Activated T-cell treated with anti-CD3 and anti-CD28 coated beads, Interleukin-2, amount 50 U/mL, for 72 hours (primary cell): ENCODE results near the gene GRIA1. TPM values are rescaled to one million over a fixed set of nuclear protein-coding genes. Genes with fewer than 3 reads are reported as not detected.
"Not testable (repeated sequence)": the region's sequence is repeated elsewhere in the genome, so short reads cannot be mapped to it uniquely, and the experiment has no call there.

ENCODE experiments used
- ATAC-seq, 2 donors: fragments of 150-1000 bp; cut with Tn5 transposase; replicated peaks in 1 of 2; 2 replicates each; pipeline ENCODE4 v1.10.0; 2021; ENCODE audit warnings: moderate library complexity in 2 of 2, mild to moderate bottlenecking in 1 of 2
- DNase-seq, 2 donors: peaks; one replicate each; pipeline ENCODE4 v3.0.0; 2021 to 2022; ENCODE audit warnings: mixed read lengths in 1 of 2
- H3K27ac Mint-ChIP-seq: one replicate; pipeline ENCODE4 v1.8.0; 2022; ENCODE audit warnings: mild to moderate bottlenecking, moderate library complexity, mixed read lengths
- H3K27me3 Mint-ChIP-seq: one replicate; pipeline ENCODE4 v1.8.0; 2022; ENCODE audit warnings: low read depth, mixed read lengths
- H3K36me3 Mint-ChIP-seq, 2 donors: one replicate each; pipeline ENCODE4 v1.8.0; 2022; ENCODE audit warnings: mixed read lengths in 2 of 2, mild to moderate bottlenecking in 1 of 2; ENCODE audit not compliant: insufficient read depth in 2 of 2
- H3K4me1 Mint-ChIP-seq: one replicate; pipeline ENCODE4 v1.8.0; 2022; ENCODE audit warnings: low read depth, mixed read lengths
- H3K4me3 Mint-ChIP-seq, 2 donors: one replicate each; pipeline ENCODE4 v1.8.0; 2022; ENCODE audit warnings: mild to moderate bottlenecking in 2 of 2, mixed read lengths in 2 of 2, moderate library complexity in 2 of 2
- H3K9me3 Mint-ChIP-seq, 2 donors: one replicate each; pipeline ENCODE4 v1.8.0; 2022; ENCODE audit warnings: mixed read lengths in 2 of 2
- total RNA-seq, 2 donors: library from RNA; stranded (reverse); gene quantifications; one replicate each; pipeline ENCODE4 v1.2.3, GENCODE V29; 2022

The GRIA1 gene
- total RNA-seq, 2 donors from 2014 or later, result not detected

DNA sequence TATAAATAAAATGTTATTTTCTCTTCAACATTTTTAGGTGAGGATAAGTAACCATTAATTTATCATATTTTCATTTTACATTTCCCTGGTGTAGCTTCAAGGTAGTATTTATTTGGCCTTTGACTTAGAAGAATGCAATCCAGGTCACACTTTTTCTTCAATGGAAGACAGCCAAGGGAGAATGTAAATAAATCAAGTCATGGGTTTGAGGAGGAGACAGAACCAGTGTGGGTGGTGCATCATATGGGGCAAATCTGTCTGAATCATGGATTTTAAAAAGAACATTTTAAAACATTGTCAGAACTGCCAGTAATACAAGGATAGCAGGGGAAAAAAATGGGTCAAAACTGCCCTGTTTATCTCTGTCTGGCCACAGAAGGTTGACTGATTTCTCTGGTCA, 318.7 kb downstream of the GRIA1 start:
- Mint-ChIP-seq H3K9me3 (peaks cover 0 to under 1% of the 10 kb centered on the region in 2 donors), H3K27ac (no peak overlapping the region), H3K27me3 (no peaks in the 10 kb centered on the region), H3K4me1 (no peaks in the 10 kb centered on the region), H3K36me3 (no peaks in the 10 kb centered on the region), H3K4me3 (no peak overlapping the region)
- ATAC-seq (no peak), DNase-seq (no peak)

DNA sequence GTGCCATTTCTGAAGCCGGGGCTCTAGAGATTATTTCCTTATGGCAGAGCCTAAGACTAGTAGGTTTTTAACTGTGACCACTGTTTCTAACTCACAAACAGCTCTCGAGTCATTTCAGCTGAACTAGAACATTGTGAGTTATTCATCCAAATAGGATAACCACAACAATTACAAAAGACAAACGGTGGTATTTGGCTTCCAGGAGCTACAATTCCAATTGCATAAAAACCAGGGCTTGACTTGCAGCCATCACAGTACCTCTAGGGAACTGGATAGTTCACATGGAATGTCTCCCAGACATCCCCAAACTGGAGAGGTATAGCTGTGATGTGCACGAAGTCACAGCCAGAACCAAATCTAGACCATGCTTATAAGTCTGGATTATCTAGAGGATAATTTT, 323.4 kb downstream of the GRIA1 start:
- Mint-ChIP-seq H3K4me3 (no peak overlapping the region), H3K4me1 (no peaks in the 10 kb centered on the region), H3K27ac (no peak overlapping the region), H3K27me3 (no peaks in the 10 kb centered on the region), H3K9me3 (peaks cover 1 to 3% of the 10 kb centered on the region in 2 donors), H3K36me3 (no peaks in the 10 kb centered on the region)
- DNase-seq, result no peak
- no peak for ATAC-seq

DNA sequence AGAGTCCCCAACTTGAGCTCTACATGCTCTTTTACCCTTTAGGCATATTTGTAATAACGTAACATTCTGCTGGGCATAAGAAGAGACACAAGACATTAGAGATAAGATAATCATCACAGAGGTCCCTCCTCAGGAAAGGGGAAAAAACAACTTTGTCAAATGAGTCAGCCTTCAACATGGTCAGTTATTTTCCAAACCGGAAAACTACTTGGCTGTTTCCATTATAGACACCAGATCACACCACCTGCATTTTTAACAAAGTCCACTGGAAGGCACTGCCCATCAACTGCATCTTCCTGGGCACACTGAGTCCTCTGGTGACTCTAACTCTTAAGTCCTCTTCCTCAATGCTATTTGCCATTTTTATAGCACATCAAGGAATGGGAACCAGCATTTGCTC, 326.4 kb downstream of the GRIA1 start:
- ATAC-seq (no peak), DNase-seq (no peak)
- H3K4me1 Mint-ChIP-seq, result no peaks in the 10 kb centered on the region
- no peaks in the 10 kb centered on the region for H3K27me3 Mint-ChIP-seq
- peaks cover 1 to 4% of the 10 kb centered on the region in 2 donors for H3K9me3 Mint-ChIP-seq
- H3K27ac Mint-ChIP-seq, result no peak overlapping the region
- no peak overlapping the region for H3K4me3 Mint-ChIP-seq
- H3K36me3 Mint-ChIP-seq, result no peaks in the 10 kb centered on the region

DNA sequence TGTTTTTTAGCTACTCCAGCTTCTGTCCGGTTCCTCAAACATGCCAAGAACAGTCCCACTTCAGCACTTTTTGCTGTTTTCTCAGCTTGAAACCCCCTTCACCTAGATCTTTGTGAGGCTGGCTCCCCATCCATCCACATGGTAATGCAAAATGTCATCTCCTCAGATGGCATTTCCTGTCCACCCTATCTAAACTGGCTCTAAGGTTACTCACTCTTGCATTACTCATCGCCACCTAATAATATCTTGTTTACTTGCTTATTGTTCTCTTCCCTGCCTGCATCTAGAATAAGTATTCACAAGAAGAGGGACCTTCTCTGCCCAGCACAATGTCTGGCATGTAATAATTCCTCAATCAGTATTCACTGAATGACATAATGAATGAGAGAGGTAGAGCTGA, 328.2 kb downstream of the GRIA1 start:
- no peaks in the 10 kb centered on the region for H3K27me3 Mint-ChIP-seq
- no peak for ATAC-seq
- H3K4me1 Mint-ChIP-seq, result no peaks in the 10 kb centered on the region
- DNase-seq, result no peak
- no peak overlapping the region for H3K27ac Mint-ChIP-seq
- H3K9me3 Mint-ChIP-seq, result peaks cover 1 to 4% of the 10 kb centered on the region in 2 donors
- no peaks in the 10 kb centered on the region for H3K36me3 Mint-ChIP-seq
- no peak overlapping the region for H3K4me3 Mint-ChIP-seq

DNA sequence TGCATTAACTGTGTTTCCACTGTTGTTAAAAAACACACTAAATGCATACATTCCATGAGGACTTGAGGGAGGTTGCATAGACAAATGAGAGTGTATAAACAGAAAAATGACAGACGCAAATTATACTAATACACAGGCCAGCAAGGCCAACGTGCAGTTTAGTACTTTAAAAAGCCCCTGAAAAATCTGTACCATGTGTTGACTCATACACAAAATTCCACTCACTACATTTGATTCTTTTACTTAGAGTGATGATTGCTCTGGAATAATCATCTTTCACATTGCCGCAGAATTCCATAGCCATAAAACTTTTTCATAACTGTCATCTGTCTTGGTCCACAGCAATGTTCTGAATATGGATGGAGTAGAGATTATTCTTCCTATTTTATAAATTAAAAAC, 332.6 kb downstream of the GRIA1 start:
- no peak overlapping the region for H3K27ac Mint-ChIP-seq
- H3K27me3 Mint-ChIP-seq, result no peaks in the 10 kb centered on the region
- H3K9me3 Mint-ChIP-seq, result peaks cover 0 to 2% of the 10 kb centered on the region in 2 donors
- H3K4me3 Mint-ChIP-seq, result no peak overlapping the region
- no peak for DNase-seq
- H3K4me1 Mint-ChIP-seq, result no peaks in the 10 kb centered on the region
- ATAC-seq, result no peak
- no peaks in the 10 kb centered on the region for H3K36me3 Mint-ChIP-seq

DNA sequence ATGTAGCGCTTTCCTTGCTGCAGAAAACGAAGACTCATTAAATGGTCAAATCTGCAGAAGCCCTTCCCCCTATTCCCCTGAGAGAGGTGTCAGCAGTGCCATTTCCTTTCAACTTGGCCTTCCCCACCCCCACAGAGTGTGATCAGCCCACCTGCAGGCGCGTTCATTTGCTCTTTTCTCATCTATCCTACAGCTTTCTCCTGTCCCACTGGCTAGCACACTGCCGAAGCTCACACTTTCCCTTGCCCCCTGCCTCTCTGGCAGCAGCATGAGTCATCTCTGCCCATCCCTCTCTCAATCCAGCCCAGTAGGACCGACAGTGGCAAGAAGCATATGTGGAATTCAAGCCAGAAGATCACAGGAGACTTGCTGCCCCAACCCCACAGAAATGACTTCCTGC, 334.4 kb downstream of the GRIA1 start:
- ATAC-seq (no peak), DNase-seq (no peak)
- Mint-ChIP-seq H3K4me3 (no peak overlapping the region), H3K27ac (no peak overlapping the region), H3K36me3 (no peaks in the 10 kb centered on the region), H3K27me3 (no peaks in the 10 kb centered on the region), H3K4me1 (no peaks in the 10 kb centered on the region), H3K9me3 (no peaks in the 10 kb centered on the region)

DNA sequence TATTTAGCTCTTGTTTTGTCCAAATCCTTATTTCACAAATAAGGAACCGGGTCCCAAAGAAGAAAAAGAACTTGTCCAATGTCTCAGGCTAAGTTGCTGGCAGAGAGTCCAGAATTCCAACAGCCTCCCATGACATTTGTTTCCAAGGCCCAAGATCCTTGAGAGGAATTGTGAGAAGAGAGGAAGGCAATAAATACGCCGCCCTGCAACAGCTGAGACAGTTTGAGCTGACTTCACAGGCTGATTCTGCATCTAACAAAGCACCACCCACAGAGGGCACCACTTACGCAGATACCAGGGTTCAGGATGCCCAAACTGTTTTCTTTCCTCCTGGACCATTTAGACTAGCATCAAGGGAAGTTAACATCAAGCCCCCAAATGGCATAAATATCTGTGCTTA, 336.9 kb downstream of the GRIA1 start:
- no peaks in the 10 kb centered on the region for H3K9me3 Mint-ChIP-seq
- H3K36me3 Mint-ChIP-seq, result no peaks in the 10 kb centered on the region
- no peak overlapping the region for H3K4me3 Mint-ChIP-seq
- H3K27me3 Mint-ChIP-seq, result no peaks in the 10 kb centered on the region
- no peak overlapping the region for H3K27ac Mint-ChIP-seq
- DNase-seq, result no peak
- H3K4me1 Mint-ChIP-seq, result no peaks in the 10 kb centered on the region
- ATAC-seq, result no peak

DNA sequence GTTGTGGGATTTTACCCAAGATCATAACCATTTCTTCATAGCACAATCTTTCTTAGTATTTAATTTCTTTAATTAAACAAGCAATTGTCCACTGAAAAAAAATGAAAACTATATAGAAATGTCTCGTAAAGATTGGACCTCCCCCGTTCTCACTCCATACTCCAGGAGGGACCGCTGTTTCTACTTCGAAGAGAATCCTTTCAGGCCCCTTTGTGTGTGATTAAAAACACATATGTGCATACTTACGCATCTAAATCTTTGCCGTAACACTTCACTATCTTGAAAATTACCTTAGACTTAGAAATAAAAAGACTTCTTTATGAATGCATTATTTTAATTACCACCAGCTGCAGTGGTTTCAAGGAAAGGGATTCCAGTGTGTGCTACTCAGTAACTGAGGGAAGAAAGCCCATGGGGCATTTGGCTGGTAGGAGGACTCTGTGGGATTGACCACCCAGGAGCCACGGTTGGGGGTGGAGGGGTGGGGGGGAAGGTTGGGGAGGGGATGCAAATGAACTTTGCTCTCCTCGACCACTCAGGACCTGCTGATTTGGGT, 339.1 kb downstream of the GRIA1 start:
- no peak overlapping the region for H3K4me3 Mint-ChIP-seq
- no peak for ATAC-seq
- H3K27me3 Mint-ChIP-seq, result no peaks in the 10 kb centered on the region
- no peak for DNase-seq
- no peak overlapping the region for H3K27ac Mint-ChIP-seq
- H3K36me3 Mint-ChIP-seq, result no peaks in the 10 kb centered on the region
- no peaks in the 10 kb centered on the region for H3K9me3 Mint-ChIP-seq
- H3K4me1 Mint-ChIP-seq, result no peaks in the 10 kb centered on the region

DNA sequence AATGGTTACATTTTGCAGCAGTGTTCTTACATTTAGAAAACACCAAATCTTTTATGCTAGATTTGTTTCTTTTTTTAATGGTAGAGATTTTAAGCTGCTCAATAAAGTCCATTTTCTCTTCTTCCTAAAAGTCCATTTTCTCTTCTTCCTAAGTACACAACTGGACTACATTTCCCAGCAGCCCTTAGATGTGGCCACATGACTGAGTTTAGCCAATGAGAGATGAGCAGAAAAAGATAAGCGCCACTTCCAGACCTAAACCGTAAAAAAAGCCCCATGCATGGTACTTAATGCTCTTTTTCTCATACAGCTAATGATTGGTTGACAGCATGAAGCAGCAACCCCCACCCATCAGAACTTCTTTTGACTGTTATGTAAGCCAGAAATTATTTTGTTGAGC, 341.5 kb downstream of the GRIA1 start:
- Mint-ChIP-seq H3K9me3 (no peaks in the 10 kb centered on the region), H3K36me3 (no peaks in the 10 kb centered on the region), H3K27me3 (no peaks in the 10 kb centered on the region), H3K4me1 (no peaks in the 10 kb centered on the region), H3K4me3 (no peak overlapping the region), H3K27ac (no peak overlapping the region)
- ATAC-seq (no peak), DNase-seq (no peak)

DNA sequence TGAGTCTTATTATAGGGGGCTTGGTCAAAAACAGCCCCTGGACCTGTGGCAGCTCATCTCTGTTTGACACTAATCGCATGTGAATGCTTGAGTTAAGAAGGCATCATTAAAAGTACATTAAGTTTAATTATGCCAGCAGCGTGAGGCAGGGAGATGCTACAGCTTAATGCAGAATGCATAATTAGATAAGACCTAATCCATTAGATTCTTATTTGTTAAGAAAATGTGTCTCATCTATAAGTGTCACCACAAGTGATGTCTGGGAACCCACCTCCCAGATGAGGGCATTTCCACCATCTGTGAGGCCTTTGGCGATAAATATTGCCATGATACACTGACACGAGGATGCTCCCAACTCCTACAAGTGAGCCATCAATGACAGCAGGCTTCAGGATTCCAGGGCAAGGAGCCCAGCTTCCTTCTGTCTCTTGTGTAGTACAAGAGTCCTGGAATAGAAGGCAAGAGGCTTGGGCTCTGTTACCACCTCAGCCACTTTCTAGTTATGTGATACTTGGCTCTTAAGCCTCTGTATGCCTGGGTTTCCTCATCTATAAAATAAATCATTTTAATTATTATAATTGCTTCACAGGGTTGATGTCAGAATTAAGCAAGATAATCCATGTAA, 345.5 kb downstream of the GRIA1 start:
- ATAC-seq, result no peak
- Mint-ChIP-seq H3K4me1 (no peaks in the 10 kb centered on the region), H3K27me3 (no peaks in the 10 kb centered on the region), H3K4me3 (no peak overlapping the region), H3K27ac (no peak overlapping the region), H3K9me3 (no peaks in the 10 kb centered on the region), H3K36me3 (no peaks in the 10 kb centered on the region)
- DNase-seq, result no peak

DNA sequence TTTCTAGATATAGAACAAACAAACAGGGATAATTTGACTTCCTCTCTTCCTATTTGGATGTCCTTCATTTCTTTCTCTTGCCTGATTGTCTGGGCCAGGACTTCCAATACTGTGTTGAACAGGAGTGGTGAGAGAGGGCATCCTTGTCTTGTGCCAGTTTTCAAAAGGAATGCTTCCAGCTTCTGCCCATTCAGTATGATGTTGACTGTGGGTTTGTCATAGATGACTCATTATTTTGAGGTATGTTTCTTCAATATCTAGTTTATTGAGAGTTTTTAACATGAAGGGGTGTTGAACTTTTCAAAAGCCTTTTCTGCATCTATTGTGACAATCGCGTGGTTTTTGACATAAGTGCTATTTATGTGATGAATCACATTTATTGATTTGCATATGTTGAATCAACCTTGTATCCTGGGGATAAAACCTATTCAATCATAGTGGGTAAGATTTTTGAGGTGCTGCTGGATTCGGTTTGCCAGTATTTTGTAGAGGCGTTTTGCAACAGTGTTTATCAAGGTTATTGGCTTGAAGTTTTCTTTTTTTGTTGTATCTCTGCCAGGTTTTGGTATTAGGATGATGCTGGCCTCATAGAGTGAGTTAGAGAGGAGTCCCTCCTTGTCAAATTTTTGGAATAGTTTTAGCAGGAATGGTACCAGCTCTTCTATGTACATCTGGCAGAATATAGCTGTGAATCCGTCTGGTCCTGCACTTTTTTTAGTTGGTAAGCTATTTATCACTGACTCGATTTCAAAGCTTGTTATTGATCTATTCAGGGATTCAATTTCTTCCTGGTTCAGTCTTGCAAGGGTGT, 359.0 kb downstream of the GRIA1 start:
- not testable (repeated sequence) for H3K27ac Mint-ChIP-seq, H3K4me3 Mint-ChIP-seq, H3K36me3 Mint-ChIP-seq, H3K27me3 Mint-ChIP-seq, ATAC-seq, H3K4me1 Mint-ChIP-seq, H3K9me3 Mint-ChIP-seq, DNase-seq

DNA sequence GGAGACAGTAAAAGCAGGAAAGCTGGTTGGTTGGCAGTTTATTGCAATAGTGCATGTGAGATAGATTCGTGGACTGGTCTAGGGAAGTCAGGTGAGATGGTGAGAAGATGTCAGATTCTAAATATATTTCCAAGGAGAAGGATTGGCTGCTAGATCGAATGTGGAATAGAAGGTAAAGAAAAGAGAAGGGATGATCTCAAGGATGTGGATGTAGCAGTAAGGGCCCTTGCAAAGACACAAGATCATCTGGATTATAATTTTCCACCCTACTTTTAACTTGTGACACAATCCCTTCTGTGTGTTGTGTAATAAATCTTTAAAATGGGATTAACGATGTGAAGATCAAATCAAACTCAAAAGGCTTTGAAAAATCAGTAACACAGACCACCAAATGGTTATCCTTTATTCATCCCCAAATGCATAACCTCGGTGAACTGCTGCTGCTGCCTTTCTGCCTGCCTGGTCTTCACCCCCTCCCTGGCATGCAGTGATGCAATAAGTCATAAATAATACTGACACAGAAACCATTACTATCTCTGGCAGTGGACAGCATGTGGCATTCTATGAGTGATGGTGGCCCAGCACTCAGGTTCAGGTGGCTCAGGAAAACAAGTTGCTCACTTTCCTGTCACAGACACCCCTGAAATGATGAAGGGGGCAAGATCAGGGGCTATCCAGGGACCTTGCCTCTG, 369.9 kb downstream of the GRIA1 start:
- Mint-ChIP-seq H3K27ac (no peak overlapping the region), H3K36me3 (no peaks in the 10 kb centered on the region), H3K27me3 (no peaks in the 10 kb centered on the region), H3K4me1 (no peaks in the 10 kb centered on the region), H3K9me3 (peaks cover 3% of the 10 kb centered on the region in 2 donors), H3K4me3 (no peak overlapping the region)
- ATAC-seq (no peak), DNase-seq (no peak)

DNA sequence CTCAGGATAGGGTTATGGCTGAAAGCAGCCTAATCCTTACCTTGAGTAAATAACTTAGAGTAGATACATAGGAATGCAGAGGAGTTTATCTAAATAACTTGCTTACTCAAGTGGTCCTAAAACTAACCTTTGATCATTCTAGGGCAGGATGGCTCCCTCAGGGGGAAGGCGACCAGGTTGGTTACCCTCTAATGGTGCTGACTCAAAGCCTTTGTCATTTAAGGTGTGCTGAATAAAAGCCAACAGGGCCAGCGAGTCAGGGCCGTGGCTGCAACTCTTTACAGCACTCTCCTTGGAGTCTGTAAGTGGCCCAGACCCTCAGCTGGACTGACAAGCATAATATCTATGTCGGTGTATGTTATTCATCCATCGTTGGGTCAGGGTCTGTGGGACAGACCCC, 372.4 kb downstream of the GRIA1 start:
- H3K9me3 Mint-ChIP-seq, H3K4me3 Mint-ChIP-seq, H3K27ac Mint-ChIP-seq, H3K36me3 Mint-ChIP-seq, ATAC-seq, H3K4me1 Mint-ChIP-seq, H3K27me3 Mint-ChIP-seq, DNase-seq: not testable (repeated sequence)
